Neural progenitor cell (in vitro differentiated cells): ENCODE data around the gene GRAMD1B. TPM values are rescaled to one million over a fixed set of nuclear protein-coding genes. Genes with fewer than 3 reads are reported as not detected.

Experiments used
- DNase-seq: peaks from one replicate; pipeline ENCODE4 v3.0.0-alpha.2; 2016; ENCODE audit warnings: low spot score
- H2AFZ ChIP-seq: fragments of 200-600 bp; sonication (generic); replicated peaks from 2 replicates; pipeline ENCODE4 v1.6.1; 2016; ENCODE audit warnings: antibody characterized with exemption
- H3F3A ChIP-seq: fragments of 200-600 bp; sonication (generic); 2 replicates; pipeline ENCODE4 v1.6.1; 2016; ENCODE audit warnings: antibody characterized with exemption, low read depth
- H3K27ac ChIP-seq: fragments of 200-600 bp; sonication (generic); 2 replicates; pipeline ENCODE4 v1.5.1; 2016; ENCODE audit warnings: mild to moderate bottlenecking
- H3K27me3 ChIP-seq: fragments of 200-600 bp; sonication (generic); 2 replicates; pipeline ENCODE4 v1.6.1; 2016; ENCODE audit warnings: mild to moderate bottlenecking, moderate library complexity
- H3K36me3 ChIP-seq: fragments of 200-600 bp; sonication (generic); 2 replicates; pipeline ENCODE4 v1.5.1; 2016
- H3K4me1 ChIP-seq: fragments of 200-600 bp; sonication (generic); 2 replicates; pipeline ENCODE4 v1.6.1; 2016; ENCODE audit warnings: mixed run types
- H3K4me2 ChIP-seq: fragments of 200-600 bp; sonication (generic); 2 replicates; pipeline ENCODE4 v1.6.1; 2016
- H3K4me3 ChIP-seq: fragments of 200-600 bp; sonication (generic); 2 replicates; pipeline ENCODE4 v1.5.1; 2016
- H3K79me2 ChIP-seq: fragments of 200-600 bp; sonication (generic); 2 replicates; pipeline ENCODE4 v1.6.1; 2016; ENCODE audit warnings: low read depth
- H3K9ac ChIP-seq: fragments of 200-600 bp; sonication (generic); 2 replicates; pipeline ENCODE4 v1.6.1; 2016
- H3K9me3 ChIP-seq: fragments of 200-600 bp; sonication (generic); 2 replicates; pipeline ENCODE4 v1.5.1; 2016; ENCODE audit warnings: low read depth
- H4K20me1 ChIP-seq: fragments of 200-600 bp; sonication (generic); 2 replicates; pipeline ENCODE4 v1.6.1; 2016; ENCODE audit warnings: low read depth
- H3K27ac Mint-ChIP-seq: 3 replicates; pipeline ENCODE4 v1.8.0; 2021; ENCODE audit warnings: mixed read lengths
- H3K27me3 Mint-ChIP-seq: 2 replicates; pipeline ENCODE4 v1.8.0; 2022; ENCODE audit warnings: low read depth, mild to moderate bottlenecking, inconsistent platforms, moderate library complexity, mixed read lengths; ENCODE audit not compliant: insufficient read depth
- H3K36me3 Mint-ChIP-seq: 3 replicates; pipeline ENCODE4 v1.8.0; 2021; ENCODE audit warnings: mixed read lengths
- H3K4me1 Mint-ChIP-seq: 3 replicates; pipeline ENCODE4 v1.8.0; 2021; ENCODE audit warnings: mixed read lengths
- H3K4me3 Mint-ChIP-seq: 3 replicates; pipeline ENCODE4 v1.8.0; 2021; ENCODE audit warnings: mild to moderate bottlenecking, moderate library complexity, mixed read lengths
- H3K9me3 Mint-ChIP-seq: 3 replicates; pipeline ENCODE4 v1.8.0; 2020; ENCODE audit warnings: mixed read lengths
- CTCF ChIP-seq: fragments of 200-600 bp; sonication (generic); IDR thresholded peaks from 2 replicates; pipeline ENCODE4 v1.5.1; 2017; ENCODE audit warnings: antibody characterized with exemption, mild to moderate bottlenecking
- EZH2 ChIP-seq: fragments of 200-600 bp; sonication (generic); IDR thresholded peaks from 2 replicates; pipeline ENCODE4 v1.6.1; 2017; ENCODE audit warnings: antibody characterized with exemption, mild to moderate bottlenecking, moderate library complexity
- EZH2phosphoT487 ChIP-seq: fragments of 200-600 bp; sonication (generic); IDR thresholded peaks from 2 replicates; pipeline ENCODE4 v1.6.1; 2017; ENCODE audit warnings: antibody characterized with exemption
- total RNA-seq: library from RNA; depleted of rRNA; stranded (reverse); fragments of >200 nt; gene quantifications from 2 replicates; pipeline ENCODE4 v1.2.3, GENCODE V29; 2015; ENCODE audit warnings: low replicate concordance

GRAMD1B gene
- total RNA-seq, 1 donor from 2014 or later: 12.6 TPM

DNA sequence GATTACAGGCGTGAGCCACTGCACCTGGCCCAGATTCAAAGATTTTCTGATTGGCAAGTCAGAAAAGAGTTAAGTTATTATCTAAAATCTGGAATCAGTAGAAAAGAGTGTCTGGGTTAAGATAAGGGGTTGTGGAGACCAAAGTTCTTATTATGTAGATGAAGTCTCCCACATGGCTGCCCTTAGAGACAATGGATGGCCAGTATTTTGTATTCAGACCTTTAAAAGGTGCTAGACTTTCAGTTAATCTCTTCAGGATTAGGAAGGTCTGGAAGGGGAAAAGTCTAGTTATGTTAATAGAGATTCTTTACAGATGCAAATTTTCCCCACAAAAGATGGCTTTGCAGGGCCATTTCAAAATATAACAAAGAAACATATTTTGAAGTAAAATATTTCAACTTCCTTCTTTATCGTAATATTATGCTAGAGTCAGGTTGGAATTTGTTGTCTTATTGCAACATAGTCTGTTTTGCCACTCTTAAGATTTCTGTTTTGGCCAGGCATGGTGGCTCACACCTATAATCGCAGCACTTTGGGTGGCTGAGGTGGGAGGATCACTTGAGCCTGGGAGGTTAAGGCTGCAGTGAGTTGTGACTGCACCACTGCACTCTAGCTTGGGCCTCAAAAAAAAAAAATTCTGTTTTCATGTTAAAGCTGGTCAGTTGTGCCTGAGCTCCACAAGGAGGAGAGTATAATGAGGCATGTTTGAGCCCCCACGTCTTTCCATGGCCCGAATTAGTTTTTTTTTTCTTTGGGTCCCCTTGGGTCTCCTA is 14.0 kb downstream of the GRAMD1B start:
- no peak overlapping the region for H2AFZ ChIP-seq
- Mint-ChIP-seq H3K36me3 (peaks cover 26% of the 10 kb centered on the region), H3K9me3 (no peaks in the 10 kb centered on the region), H3K4me1 (peaks cover 17% of the 10 kb centered on the region), H3K4me3 (no peak overlapping the region), H3K27ac (no peak overlapping the region), H3K27me3 (peaks cover 3% of the 10 kb centered on the region)
- DNase-seq: no peak
- no peaks in the 10 kb centered on the region for H4K20me1 ChIP-seq
- H3F3A ChIP-seq: no peaks in the 10 kb centered on the region
- H3K79me2 ChIP-seq: peaks cover 45% of the 10 kb centered on the region
- no peak overlapping the region for H3K9ac ChIP-seq
- H3K27ac ChIP-seq: no peak overlapping the region
- TF ChIP-seq EZH2phosphoT487 (no peak), CTCF (no peak), EZH2 (no peak)
- no peaks in the 10 kb centered on the region for H3K9me3 ChIP-seq
- H3K4me1 ChIP-seq: peaks cover under 1% of the 10 kb centered on the region
- no peaks in the 10 kb centered on the region for H3K27me3 ChIP-seq
- no peak overlapping the region for H3K4me3 ChIP-seq
- no peak overlapping the region for H3K4me2 ChIP-seq
- no peaks in the 10 kb centered on the region for H3K36me3 ChIP-seq

DNA sequence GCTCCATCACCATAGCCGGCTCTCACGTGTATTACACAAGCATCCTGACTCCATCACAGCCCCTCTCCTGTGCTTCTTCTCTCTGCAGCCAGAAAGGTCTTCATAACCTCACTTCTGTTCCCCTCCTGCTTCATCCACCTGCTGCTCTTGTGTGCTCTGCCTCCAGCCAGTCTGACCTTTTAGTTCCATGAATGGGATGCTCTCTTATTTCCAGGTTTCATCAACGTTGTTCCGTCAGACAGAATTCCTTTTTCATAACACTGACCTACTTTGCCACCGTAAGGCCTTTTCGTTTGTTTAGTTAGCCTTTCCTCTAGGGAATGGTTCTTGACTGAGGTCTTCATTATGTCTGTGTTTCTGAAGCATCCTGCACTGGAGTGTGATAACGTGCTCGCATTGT is 18.8 kb downstream of the GRAMD1B start:
- H3K9ac ChIP-seq: no peak overlapping the region
- Mint-ChIP-seq H3K27me3 (peaks cover 3% of the 10 kb centered on the region), H3K9me3 (no peaks in the 10 kb centered on the region), H3K4me1 (peaks cover 25% of the 10 kb centered on the region), H3K36me3 (peaks cover 10% of the 10 kb centered on the region), H3K4me3 (no peak overlapping the region), H3K27ac (no peak overlapping the region)
- H3K27me3 ChIP-seq: no peaks in the 10 kb centered on the region
- no peak overlapping the region for H3K27ac ChIP-seq
- H3K4me1 ChIP-seq: no peaks in the 10 kb centered on the region
- H3F3A ChIP-seq: no peaks in the 10 kb centered on the region
- DNase-seq: no peak
- TF ChIP-seq EZH2phosphoT487 (no peak), CTCF (no peak), EZH2 (no peak)
- H3K36me3 ChIP-seq: no peaks in the 10 kb centered on the region
- no peaks in the 10 kb centered on the region for H3K9me3 ChIP-seq
- no peak overlapping the region for H3K4me2 ChIP-seq
- H3K79me2 ChIP-seq: peaks cover 15% of the 10 kb centered on the region
- H4K20me1 ChIP-seq: no peaks in the 10 kb centered on the region
- H3K4me3 ChIP-seq: no peak overlapping the region
- no peak overlapping the region for H2AFZ ChIP-seq

GRCh38 chr11:123449436-123449835 is 19.4 kb downstream of the GRAMD1B start:
- Mint-ChIP-seq H3K27ac (no peak overlapping the region), H3K4me1 (peaks cover 22% of the 10 kb centered on the region), H3K4me3 (no peak overlapping the region), H3K27me3 (peaks cover 5% of the 10 kb centered on the region), H3K36me3 (peaks cover 10% of the 10 kb centered on the region), H3K9me3 (no peaks in the 10 kb centered on the region)
- no peaks in the 10 kb centered on the region for H3F3A ChIP-seq
- H3K9me3 ChIP-seq: no peaks in the 10 kb centered on the region
- no peak overlapping the region for H3K4me2 ChIP-seq
- no peak overlapping the region for H3K27ac ChIP-seq
- H2AFZ ChIP-seq: no peak overlapping the region
- no peak for TF ChIP-seq CTCF
- no peak for TF ChIP-seq EZH2phosphoT487
- no peak for TF ChIP-seq EZH2
- H3K4me3 ChIP-seq: no peak overlapping the region
- H3K36me3 ChIP-seq: no peaks in the 10 kb centered on the region
- DNase-seq: no peak
- no peaks in the 10 kb centered on the region for H3K27me3 ChIP-seq
- no peak overlapping the region for H3K9ac ChIP-seq
- peaks cover 11% of the 10 kb centered on the region for H3K79me2 ChIP-seq
- H3K4me1 ChIP-seq: no peaks in the 10 kb centered on the region
- no peaks in the 10 kb centered on the region for H4K20me1 ChIP-seq
